Nephron (organoid): Measurements from ENCODE around the gene DUSP1.

Experiments
- H3K27ac Mint-ChIP-seq, 3 experiments: 2 replicates each; pipeline ENCODE4 v1.8.0; 2020; ENCODE audit warnings: mixed read lengths in 3 of 3, mild to moderate bottlenecking in 2 of 3, moderate library complexity in 1 of 3
- H3K27me3 Mint-ChIP-seq: 2 replicates; pipeline ENCODE4 v1.8.0; 2021; ENCODE audit warnings: low read depth, mild to moderate bottlenecking, moderate library complexity, mixed read lengths
- H3K36me3 Mint-ChIP-seq: 2 replicates; pipeline ENCODE4 v1.8.0; 2020; ENCODE audit warnings: low read depth, mixed read lengths
- H3K4me1 Mint-ChIP-seq: 2 replicates; pipeline ENCODE4 v1.8.0; 2020; ENCODE audit warnings: mixed read lengths
- H3K4me3 Mint-ChIP-seq, 3 experiments: 2 replicates each; pipeline ENCODE4 v1.8.0; 2020; ENCODE audit warnings: mild to moderate bottlenecking in 3 of 3, mixed read lengths in 3 of 3, moderate library complexity in 2 of 3
- H3K9me3 Mint-ChIP-seq: 2 replicates; pipeline ENCODE4 v1.8.0; 2020; ENCODE audit warnings: mixed read lengths
- CTCF ChIP-seq, 3 experiments: fragments of 200-600 bp; sonication (generic); IDR thresholded peaks; one replicate each; pipeline ENCODE4 v1.5.0; 2021; ENCODE audit warnings: antibody characterized with exemption in 3 of 3; ENCODE audit not compliant: unreplicated experiment in 3 of 3

The DUSP1 gene

GRCh38 chr5:172732201-172732865 lies 38.7 kb downstream of the DUSP1 start:
- Mint-ChIP-seq H3K27me3 (peaks cover 14% of the 10 kb centered on the region), H3K4me1 (peaks cover 27% of the 10 kb centered on the region), H3K27ac (peak overlapping the region; percentile 30 to 65 (median 59)), H3K4me3 (no peak overlapping the region), H3K9me3 (no peaks in the 10 kb centered on the region), H3K36me3 (no peaks in the 10 kb centered on the region)
- no peak for TF ChIP-seq CTCF (IDR thresholded peaks at IDR 0.05; ENCODE audit: unreplicated experiment in 3 of 3)

GRCh38 chr5:172731680-172732074 lies 39.3 kb downstream of the DUSP1 start:
- no peaks in the 10 kb centered on the region for H3K36me3 Mint-ChIP-seq
- no peaks in the 10 kb centered on the region for H3K9me3 Mint-ChIP-seq
- H3K27me3 Mint-ChIP-seq = peaks cover 14% of the 10 kb centered on the region
- peaks cover 22% of the 10 kb centered on the region for H3K4me1 Mint-ChIP-seq
- TF ChIP-seq CTCF (IDR thresholded peaks at IDR 0.05; ENCODE audit: unreplicated experiment in 3 of 3) = no peak
- no peak overlapping the region for H3K27ac Mint-ChIP-seq
- no peak overlapping the region for H3K4me3 Mint-ChIP-seq

GRCh38 chr5:172730981-172731679 lies 39.9 kb downstream of the DUSP1 start:
- Mint-ChIP-seq H3K4me3 (no peak overlapping the region), H3K27me3 (peaks cover 17% of the 10 kb centered on the region)
- no peak for TF ChIP-seq CTCF (IDR thresholded peaks at IDR 0.05; ENCODE audit: unreplicated experiment in 3 of 3)

GRCh38 chr5:172730222-172730621 lies 40.8 kb downstream of the DUSP1 start:
- H3K4me3 Mint-ChIP-seq = no peak overlapping the region
- no peak overlapping the region for H3K27ac Mint-ChIP-seq
- no peak for TF ChIP-seq CTCF (IDR thresholded peaks at IDR 0.05; ENCODE audit: unreplicated experiment in 3 of 3)
- H3K36me3 Mint-ChIP-seq = no peaks in the 10 kb centered on the region
- no peaks in the 10 kb centered on the region for H3K9me3 Mint-ChIP-seq
- peaks cover 22% of the 10 kb centered on the region for H3K4me1 Mint-ChIP-seq
- H3K27me3 Mint-ChIP-seq = peaks cover 17% of the 10 kb centered on the region

More at GRCh38 chr5:172730981-172731679, 39.9 kb downstream of the DUSP1 start:
- Mint-ChIP-seq H3K36me3 (no peaks in the 10 kb centered on the region), H3K27ac (no peak overlapping the region), H3K9me3 (no peaks in the 10 kb centered on the region), H3K4me1 (peaks cover 22% of the 10 kb centered on the region)

- Mint-ChIP-seq H3K27ac (no peak overlapping the region), H3K4me3 (no peak overlapping the region), H3K9me3 (no peaks in the 10 kb centered on the region), H3K36me3 (no peaks in the 10 kb centered on the region), H3K4me1 (peaks cover 19% of the 10 kb centered on the region), H3K27me3 (peaks cover 12% of the 10 kb centered on the region)
- no peak for TF ChIP-seq CTCF (IDR thresholded peaks at IDR 0.05; ENCODE audit: unreplicated experiment in 3 of 3)
These were observed 41.4 kb downstream of the DUSP1 start for GRCh38 chr5:172729588-172729987.
